Stimulated activated CD4-positive, alpha-beta T cell treated with anti-CD3 and anti-CD28 coated beads, Interleukin-4, amount 100 ng/mL, for 48 hours (primary cell): ENCODE measurements around the gene SEPHS1.
"Not testable (repeated sequence)": the region's sequence is repeated elsewhere in the genome, so short reads cannot be mapped to it uniquely, and the experiment has no call there.

Experiments used
- DNase-seq, 2 donors: peaks; one replicate each; pipeline ENCODE4 v3.0.0-alpha.2; 2020; ENCODE audit warnings: low read depth in 2 of 2

SEPHS1 gene

GRCh38 chr10:13284050-13284449 lies 64.0 kb downstream of the SEPHS1 start:
- DNase-seq, result no peak

- not testable (repeated sequence) for DNase-seq
These were observed 65.7 kb downstream of the SEPHS1 start for GRCh38 chr10:13282348-13282747.

GRCh38 chr10:13276749-13277365 lies 71.2 kb downstream of the SEPHS1 start:
- no peak for DNase-seq

GRCh38 chr10:13276146-13276545 lies 71.9 kb downstream of the SEPHS1 start:
- not testable (repeated sequence) for DNase-seq

- no peak for DNase-seq
These were observed 75.9 kb downstream of the SEPHS1 start for GRCh38 chr10:13272164-13272571.

GRCh38 chr10:13271552-13272163 lies 76.4 kb downstream of the SEPHS1 start:
- DNase-seq, result peak; percentile 32 to 53

GRCh38 chr10:13270877-13271551 lies 77.1 kb downstream of the SEPHS1 start:
- DNase-seq, result no peak

GRCh38 chr10:13268841-13269240 lies 79.3 kb downstream of the SEPHS1 start:
- DNase-seq, result no peak

- DNase-seq, result no peak
These were observed 79.8 kb downstream of the SEPHS1 start for GRCh38 chr10:13268310-13268709.
